ENCODE data around the gene CARNS1.

Gene CARNS1

DNA sequence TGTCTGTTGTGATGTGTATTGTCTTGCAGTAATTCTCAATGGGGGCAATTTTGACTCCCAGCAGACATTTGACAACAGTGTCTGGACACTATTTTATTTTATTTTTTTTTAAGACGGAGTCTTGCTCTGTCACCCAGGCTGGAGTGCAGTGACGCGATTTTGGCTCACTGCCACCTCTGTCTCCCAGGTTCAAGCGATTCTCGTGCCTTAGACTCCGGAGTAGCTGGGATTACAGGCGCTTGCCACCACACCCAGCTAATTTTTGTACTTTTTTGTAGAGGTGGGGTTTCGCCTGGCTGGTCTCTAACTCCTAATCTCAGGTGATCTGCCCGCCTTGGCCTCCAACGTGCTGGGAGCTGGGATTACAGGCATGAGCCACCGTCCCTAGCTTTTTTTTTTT lies 14.2 kb downstream of the CARNS1 start:
- no peak for DNase-seq

DNA sequence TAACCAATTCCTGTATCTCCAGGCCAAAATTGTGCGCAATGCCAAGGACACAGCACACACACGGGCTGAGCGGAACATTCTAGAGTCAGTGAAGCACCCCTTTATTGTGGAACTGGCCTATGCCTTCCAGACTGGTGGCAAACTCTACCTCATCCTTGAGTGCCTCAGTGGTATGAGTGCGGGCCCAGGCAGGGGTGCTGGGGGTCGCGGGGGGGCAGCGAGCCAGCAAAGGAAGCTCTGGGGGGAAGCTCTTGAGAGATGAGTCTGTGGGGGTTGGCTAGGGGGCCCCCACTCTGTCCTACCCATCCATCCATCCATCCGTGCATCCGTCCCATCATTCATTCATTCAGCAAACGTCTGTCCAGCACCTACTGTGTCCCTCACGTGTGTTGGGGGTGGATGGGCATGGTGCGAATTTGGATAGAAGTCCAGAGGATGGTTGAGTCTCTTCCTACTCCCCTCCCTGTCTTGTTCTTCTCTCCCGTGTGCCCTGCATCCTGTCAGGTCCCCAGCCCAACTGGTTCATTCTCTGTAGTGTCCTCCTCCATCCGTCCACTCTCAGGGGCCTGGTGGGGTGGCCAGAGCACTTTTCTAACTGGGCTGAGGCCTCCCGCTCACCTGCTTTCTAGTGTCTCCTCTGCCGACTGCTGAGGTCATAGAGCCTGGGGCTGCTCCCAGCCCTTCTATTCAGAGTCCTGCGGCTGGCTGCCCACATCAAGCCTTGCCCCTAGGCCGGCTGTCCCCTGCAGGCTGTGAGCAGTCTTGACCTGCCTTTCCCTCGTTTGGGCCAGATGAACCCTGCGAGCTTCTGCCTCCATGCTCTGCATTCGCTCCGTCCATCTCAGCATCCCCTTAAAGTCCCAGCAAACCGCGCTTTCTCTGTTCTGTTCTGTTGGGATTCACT lies 16.1 kb downstream of the CARNS1 start:
- DNase-seq: no peak

DNA sequence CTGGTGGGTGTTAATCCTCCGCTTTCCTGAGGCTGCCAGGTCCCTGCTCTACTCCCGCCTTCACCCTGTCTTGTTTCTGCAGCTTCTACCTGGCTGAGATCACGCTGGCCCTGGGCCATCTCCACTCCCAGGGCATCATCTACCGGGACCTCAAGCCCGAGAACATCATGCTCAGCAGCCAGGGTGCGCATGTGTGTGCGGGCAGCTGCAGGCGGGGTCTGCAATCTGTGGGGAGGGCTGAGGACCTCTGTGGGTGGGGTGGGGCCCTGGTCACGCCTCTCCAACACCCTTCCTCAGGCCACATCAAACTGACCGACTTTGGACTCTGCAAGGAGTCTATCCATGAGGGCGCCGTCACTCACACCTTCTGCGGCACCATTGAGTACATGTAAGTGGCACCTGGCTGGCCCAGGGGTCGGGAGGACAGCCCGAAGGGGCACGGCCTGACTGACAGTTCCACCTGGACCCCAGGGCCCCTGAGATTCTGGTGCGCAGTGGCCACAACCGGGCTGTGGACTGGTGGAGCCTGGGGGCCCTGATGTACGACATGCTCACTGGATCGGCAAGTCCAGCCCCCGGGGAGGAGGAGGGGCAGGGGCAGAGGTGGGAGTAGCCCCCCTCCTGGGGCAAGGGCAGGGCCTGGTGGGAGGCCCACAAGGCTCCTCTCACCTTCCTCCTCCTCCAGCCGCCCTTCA lies 17.3 kb downstream of the CARNS1 start:
- no peak for DNase-seq

DNA sequence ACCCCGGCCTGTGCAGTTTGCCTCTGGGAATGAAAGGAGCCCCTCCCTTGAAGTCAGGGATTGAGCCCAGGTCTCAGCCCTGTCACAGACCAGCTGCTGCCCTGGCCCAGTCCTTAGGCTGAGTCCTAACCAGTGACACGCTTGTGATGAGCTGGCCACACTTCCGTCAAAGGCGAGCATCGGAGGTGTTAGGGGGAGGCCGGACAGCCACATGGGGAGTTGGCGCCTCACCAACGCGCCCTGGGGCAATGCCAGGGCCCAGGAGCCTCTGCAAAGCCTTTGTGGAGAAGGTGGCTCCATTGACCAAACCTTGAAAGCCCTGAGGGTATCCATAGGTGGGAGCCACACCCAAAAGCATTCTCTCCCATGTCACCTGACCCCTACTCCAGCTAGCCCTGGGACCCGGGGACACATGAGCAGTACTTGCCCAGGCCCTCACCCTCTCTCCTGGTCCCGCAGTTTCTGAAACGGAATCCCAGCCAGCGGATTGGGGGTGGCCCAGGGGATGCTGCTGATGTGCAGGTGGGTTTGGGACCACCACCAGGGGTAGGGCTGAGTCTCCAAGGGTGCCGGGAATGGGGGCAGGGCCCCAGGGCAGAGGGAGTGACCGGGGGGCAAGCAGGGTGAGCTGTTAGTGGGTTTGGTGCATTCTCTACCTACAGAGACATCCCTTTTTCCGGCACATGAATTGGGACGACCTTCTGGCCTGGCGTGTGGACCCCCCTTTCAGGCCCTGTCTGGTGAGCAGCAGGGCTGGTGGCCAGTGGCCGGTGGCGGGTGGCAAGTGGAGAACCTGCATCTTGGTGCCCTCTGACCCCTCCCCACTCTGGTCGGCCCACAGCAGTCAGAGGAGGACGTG lies 18.3 kb downstream of the CARNS1 start:
- no peak for DNase-seq

DNA sequence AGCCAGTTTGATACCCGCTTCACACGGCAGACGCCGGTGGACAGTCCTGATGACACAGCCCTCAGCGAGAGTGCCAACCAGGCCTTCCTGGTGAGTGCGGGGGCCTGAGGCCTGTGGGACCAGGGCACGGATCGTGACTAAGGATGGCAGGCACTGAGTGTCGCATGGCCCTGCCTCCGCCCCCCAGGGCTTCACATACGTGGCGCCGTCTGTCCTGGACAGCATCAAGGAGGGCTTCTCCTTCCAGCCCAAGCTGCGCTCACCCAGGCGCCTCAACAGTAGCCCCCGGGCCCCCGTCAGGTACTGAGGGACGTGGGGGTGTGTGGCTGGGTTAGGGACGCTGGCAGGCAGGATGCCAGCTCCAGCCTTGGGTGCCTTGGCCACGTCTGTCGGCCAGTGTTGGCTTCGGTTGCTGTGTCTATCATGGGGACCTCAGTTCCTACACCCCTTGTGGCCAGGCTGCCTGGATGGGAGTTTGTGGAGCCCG lies 19.0 kb downstream of the CARNS1 start:
- DNase-seq: no peak

DNA sequence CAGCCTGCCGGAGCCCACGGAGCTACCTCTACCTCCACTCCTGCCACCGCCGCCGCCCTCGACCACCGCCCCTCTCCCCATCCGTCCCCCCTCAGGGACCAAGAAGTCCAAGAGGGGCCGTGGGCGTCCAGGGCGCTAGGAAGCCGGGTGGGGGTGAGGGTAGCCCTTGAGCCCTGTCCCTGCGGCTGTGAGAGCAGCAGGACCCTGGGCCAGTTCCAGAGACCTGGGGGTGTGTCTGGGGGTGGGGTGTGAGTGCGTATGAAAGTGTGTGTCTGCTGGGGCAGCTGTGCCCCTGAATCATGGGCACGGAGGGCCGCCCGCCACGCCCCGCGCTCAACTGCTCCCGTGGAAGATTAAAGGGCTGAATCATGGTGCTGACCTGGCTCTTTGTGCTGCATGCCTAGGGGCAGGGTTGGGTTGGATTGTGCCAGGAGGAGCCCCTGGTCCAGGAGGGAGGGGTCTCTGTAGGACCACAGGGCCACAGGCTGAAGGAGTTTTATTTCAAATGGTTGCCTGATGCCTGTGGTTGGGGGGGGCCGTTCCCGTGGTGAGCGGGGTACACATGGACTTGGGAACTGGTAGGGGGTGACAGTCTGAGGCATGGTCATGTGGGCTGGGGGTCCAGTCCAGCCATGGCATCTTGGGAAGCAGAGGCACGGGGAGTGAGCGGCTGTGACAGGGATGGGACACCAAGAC lies 19.7 kb downstream of the CARNS1 start:
- no peak for DNase-seq

DNA sequence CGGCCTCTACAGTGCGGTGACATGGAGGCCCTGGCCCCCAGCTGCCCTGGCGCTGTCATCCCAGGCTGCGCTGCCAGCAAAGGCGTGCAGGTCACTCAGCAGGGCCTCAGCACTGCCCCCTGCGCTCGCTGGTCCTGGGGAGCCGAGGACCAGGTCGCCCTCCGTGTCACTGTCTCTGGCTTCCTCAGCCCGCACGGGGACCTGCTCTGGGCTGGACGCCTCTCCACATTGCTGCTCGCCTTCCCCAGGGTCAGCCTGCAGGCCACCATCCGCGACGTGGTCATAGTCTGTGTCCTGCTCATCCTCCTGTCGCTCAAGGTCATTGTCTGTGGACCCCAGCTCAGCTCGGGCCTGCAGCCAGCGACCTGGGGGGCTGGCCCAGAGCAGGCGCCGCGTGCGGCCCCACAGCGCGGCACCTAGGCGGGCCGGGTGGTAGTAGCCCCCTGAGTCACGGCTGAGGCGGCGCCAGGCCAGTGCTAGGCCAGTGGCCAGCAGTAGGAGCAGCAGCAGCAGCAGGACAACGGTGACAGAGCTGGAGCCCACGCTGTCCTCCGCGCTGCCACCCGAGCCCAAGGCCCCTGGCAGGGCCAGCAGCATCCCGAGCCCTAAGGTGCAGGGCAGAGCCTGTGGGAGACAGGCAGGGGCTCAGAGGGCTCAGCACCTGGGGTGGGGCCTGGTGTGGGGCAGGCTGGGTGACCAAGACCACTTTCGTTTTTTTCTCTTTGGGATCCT lies 20.4 kb downstream of the CARNS1 start:
- DNase-seq: no peak

DNA sequence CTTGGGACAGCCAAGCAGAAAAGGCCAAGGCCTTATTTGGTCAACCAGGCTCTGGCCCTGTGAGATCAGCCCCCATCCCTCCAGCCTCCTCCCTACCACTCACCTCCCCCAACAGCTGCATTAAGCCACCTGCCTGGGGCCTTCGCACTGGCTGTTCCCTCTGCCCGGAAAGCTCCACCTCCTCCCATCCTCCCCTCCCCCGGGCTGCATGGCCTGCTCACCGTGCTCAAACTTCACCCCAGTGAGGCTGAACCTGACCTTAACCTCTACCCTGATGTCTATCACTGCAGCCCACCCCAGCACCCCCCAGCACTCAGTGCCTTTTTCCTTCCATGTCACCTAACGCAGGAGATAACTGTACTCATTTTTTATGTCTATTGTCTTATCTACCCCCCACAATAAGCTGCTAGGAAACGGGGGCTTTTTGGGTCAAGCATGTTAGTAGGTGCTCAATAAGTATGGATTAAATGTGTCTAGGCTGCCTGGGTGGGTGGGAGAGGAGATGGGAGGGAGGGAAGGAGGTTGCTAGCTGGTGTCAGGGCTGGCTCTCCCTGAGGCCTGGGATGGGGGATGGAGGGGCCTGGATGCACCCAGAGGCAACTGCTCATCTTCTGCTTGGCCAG lies 21.1 kb downstream of the CARNS1 start:
- peak; percentile 19 for DNase-seq

DNA sequence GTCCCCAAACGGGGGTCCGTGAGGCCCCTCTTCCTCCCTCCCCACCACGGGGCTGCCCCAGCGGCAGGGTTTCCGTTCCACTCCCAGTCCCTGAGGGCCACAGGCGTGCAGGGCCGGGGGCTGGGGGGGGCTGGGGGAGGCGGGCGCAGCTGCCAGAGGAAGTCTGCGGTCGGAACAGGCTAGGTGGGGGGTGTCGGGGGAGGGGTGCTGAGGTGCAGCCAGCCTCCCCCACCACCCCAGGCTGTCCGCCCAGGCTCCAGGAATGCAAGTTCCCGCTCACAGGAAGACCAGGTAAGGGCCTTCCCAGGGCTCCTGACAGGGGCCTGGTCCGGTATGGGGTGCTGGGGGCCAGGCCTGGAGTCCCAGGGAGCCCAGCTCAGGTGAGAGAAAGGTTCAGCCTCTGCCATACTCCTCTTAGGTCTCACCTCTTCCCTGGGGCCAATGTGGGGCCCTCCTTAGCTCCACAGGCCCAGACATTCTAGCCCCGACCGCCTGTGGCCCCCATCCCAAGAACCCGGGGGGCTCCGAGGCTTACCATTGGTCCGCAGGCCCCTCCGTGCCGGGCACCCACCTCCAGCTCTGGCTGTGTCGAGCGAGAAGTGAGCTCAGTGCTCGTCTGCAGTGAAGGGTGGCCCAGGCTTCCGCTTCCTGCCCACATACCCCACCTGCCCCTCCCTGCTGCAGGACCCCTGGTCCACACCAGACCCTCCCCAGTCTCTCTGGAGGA lies 21.8 kb downstream of the CARNS1 start, which contains the start of gene PTPRCAP:
PTPRCAP (minus strand) TSS at position 601 of the 727 bp plus-strand sequence; CDS start at position 538, 63 bp downstream.
- peak; percentile 77 for DNase-seq

DNA sequence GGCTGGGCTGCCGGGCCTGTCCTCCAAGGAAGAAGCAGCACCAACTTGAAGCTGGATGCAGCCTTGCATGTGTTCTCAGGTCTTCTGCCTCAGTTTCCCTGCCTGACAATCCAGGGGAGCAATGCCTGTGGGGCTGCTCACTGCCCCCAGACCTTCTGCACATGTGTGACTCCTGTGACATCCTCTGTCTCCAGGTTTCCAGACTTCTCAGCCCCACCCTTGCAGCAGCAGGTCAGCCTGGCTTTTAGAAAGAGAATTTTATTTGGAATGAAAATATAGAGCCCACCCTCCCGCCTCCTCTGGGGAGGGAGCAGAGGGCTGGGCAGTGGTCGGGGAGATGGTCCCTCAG lies 22.3 kb downstream of the CARNS1 start:
- no peak for DNase-seq

DNA sequence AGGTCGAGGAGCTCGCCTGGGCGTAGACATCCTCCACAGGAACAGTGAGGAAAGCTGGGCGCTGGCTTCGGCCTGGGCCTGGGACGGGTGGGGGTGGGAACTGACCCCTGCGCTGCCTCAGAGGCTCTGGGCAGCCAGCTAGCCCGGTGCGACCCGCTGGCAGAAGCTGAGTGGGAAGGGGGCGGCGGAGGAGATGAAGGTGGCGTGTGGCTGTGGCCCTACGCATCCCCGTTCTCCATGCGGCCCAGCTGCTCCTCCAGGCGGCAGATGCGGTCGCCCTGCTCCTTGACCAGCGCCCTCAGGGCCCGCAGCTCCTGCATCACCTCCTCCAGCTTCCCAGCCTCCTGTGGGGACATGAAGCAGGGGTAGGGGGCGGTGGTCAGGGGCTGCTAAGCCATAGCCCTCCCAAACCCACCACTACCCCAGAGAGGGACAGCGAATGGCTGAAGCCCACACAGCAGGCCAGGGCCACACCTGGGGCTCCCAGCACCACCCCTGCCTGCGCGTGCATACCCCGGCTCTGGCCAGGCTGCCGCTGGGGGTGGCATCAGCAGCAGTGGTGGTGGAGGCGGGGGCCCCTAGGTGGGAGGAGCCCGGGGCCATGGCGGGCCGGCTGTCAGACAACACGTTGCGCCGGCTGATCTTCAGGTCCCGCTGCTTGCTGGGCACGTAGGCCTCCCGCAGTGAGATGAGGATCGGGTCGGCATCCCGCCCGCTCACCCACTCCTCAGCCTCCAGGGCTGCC lies 22.9 kb downstream of the CARNS1 start:
- no peak for DNase-seq

DNA sequence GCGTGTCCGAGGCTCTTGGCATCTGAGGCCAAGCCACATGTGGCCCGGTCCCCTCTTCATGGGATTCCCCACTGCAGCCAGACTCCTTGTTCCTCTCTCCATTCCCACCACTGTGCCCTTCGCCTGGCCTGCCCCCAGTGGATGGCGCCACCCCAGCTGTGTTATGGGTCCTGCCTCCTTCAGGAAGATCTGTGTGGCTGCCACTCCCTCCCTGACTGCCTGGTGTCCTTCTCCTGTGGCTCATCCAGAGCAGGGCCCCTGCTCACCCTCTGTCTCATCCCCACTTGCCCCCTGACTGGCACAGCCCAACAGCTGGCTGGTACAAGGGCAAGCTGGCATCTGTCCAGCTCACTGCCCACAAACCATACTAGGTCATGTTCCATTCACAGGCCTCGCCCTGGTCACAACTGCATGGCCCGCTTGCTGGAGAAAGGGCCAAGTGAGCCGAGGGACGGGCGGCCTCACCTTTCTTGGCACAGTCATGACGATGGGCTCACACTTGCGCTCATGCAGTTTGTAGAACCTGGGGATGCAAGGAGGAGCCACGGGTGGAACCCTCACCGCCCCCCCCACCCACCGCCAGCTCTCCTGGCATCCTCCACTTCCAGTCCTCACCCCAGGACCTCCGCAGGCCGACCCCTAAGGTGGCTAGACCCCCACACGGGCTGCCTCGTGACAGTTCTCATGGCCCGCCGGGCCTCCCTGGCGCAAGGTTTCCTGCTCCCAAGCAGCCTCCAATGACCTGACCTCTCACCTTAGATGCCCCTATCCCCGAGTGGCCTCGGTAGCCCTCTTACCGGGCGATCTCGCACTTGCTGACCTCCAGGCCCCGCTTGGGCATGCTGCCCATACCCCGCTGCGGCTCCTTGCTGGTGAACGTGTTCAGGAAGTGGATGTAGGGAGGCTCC lies 24.1 kb downstream of the CARNS1 start:
- DNase-seq: peak; percentile 42

DNA sequence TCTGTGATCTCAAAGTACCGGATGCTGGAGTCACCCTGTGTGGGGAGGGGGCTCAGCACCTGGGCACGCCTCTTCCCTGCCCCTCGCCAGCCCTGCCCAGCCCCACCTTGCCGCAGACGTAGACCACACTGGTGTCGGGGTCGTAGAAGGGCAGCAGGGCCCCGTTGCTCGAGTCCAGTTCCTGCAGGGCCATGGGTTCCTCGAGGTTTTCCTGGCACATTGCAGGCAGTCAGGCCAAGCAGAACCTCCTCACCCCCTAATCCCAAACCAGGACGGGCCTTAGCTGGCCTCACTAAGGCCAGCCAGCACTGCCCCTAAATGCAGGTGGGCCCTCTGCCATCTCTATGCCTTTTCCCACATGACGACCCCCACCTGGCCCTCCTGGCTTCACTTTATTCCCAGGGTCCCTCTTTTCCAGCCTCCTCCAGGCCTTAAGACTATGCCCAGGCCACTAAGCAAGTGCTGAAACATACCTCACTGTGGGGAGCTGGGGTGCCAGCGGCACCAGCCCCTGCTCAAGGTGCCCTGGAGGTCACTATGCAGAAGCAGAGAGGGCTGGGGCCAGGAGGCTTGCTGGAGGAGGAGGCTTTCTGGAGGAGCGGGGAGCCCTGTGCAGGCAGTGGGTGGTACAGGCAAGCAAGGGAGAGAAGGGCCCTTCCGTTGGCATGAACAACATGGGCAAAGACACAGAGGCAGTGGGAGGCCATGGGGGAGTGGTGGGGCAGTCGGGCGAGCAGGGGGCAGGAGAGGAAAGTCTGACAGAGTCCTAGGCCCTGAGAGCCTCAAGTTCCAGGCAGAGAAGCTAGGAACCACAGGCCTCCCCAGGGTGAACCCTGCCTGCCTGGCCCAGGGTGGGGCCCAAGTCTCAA lies 25.0 kb downstream of the CARNS1 start:
- DNase-seq: no peak

DNA sequence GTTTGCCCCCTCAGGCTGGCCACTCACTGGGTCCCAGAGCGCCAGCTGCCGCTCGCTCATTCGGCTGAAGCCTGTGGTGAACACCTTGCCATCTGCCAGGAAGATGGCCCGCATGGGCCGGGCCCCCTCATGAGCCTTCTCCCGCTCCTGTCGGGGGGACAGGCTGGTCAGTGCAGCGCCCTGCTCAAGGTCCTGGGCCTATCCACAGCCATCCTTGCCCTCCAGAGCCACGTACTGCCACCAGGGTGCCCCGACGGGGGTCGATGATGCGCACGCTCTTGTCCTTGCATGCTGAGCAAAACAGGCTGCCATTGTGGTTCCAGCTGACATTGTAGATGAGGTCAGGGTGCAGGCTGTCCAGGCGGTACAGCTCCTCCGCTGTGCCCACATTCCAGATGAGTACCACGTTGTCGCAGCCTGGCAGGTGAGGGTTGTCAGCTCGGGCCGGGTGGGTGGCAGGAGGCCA lies 25.7 kb downstream of the CARNS1 start:
- no peak for DNase-seq

DNA sequence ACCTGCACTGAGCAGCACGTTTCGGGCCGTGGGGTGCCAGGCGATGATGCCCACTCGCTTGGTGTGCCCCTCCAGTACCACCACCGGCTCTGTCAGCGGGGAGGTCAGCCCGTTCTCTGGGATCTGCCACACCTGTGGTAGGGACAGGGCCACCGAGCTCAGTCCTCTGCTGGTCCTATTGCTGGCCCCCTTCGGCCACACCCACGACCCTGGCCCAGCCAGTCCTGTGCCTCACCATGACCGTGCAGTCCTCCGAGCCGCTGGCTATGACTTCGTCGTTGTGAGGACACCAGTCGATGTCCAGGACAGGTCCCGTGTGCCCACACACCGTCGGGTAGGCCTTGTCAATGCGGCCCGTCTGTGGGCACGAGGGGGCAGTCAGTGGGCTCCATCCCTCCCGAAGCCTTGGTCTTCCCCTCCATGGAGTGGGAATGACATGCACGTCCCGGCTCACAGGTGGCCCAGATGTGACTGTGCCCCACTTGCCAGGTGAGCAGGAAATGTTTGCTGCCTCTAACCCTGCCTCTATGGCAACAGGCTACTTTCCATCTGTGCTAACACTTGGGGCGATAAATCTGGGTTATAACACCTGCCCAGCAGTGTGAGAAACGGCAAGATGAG lies 26.4 kb downstream of the CARNS1 start:
- DNase-seq: no peak

DNA sequence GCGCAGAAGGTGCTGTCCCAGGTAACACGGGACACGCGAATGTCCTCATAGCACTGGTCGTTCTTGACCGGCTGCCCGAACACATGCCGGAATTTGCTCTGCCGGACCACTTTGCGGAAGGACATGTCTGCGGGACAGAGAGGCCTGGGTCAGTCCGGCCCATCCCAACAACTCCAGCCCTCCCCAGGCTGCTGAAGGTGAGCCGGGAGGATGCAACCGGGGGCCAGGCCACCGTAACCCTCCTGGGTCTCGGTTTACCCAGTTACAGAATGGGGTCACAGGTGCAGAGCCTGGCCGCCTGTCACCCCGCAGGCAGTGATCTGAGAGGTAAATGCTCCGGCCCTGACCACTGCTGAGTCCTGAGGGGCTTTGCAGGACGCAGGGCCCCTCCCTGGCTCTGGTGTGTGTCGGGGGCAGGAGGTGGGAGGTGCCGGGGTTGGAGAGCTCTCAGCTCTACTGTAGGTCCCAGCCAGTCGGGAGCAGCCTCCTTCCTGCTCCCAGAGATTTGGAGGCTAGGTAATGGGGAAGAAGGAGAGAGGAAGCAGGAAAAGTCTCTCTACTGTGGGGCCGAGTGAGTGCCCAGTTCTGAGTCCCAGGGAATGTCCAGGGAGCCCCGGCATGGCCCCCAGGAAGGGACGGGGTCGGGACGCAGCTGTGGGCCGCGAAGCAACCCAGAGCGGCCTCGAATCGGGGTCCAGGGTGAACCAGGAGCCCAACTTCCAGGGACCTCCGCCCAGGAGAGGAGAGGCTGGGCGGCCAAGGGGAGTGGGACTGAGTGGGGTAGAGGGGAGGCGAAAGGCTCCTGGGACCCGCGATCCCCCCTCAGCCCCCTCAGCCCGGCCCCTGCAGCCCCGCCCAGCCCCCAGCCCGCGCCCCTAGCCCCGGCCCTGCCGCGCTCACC lies 27.3 kb downstream of the CARNS1 start:
- no peak for DNase-seq

All from GDM1 (cell line).